Astrocyte (in vitro differentiated cells and primary cell): Measurements from ENCODE around the gene DDB1.

ENCODE experiments used
- EZH2 ChIP-seq: IDR thresholded peaks from 2 replicates; pipeline ENCODE4 v1.6.1; 2012; ENCODE audit warnings: mild to moderate bottlenecking, low read length, inconsistent platforms; ENCODE audit not compliant: insufficient read depth
- TF ChIP-seq, protein P1 (sequence below): IDR thresholded peaks from 2 replicates; pipeline ENCODE4 v1.5.1; 2011; ENCODE audit warnings: low read depth, mild to moderate bottlenecking, inconsistent platforms, low read length, moderate library complexity; ENCODE audit not compliant: insufficient read depth

- TF ChIP-seq, protein P1, sequence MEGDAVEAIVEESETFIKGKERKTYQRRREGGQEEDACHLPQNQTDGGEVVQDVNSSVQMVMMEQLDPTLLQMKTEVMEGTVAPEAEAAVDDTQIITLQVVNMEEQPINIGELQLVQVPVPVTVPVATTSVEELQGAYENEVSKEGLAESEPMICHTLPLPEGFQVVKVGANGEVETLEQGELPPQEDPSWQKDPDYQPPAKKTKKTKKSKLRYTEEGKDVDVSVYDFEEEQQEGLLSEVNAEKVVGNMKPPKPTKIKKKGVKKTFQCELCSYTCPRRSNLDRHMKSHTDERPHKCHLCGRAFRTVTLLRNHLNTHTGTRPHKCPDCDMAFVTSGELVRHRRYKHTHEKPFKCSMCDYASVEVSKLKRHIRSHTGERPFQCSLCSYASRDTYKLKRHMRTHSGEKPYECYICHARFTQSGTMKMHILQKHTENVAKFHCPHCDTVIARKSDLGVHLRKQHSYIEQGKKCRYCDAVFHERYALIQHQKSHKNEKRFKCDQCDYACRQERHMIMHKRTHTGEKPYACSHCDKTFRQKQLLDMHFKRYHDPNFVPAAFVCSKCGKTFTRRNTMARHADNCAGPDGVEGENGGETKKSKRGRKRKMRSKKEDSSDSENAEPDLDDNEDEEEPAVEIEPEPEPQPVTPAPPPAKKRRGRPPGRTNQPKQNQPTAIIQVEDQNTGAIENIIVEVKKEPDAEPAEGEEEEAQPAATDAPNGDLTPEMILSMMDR, result no peak
- no peak for TF ChIP-seq EZH2
These were observed 21.3 kb upstream of the DDB1 start for GRCh38 chr11:61354208-61354607.
